LoVo (cell line): ENCODE measurements around the gene TOX2.
"Not testable (repeated sequence)": the region's sequence is repeated elsewhere in the genome, so short reads cannot be mapped to it uniquely, and the experiment has no call there.

Experiments
- DNase-seq: peaks from one replicate; pipeline ENCODE4 v3.0.0-alpha.2; 2016; ENCODE audit warnings: low spot score

The TOX2 gene

DNA sequence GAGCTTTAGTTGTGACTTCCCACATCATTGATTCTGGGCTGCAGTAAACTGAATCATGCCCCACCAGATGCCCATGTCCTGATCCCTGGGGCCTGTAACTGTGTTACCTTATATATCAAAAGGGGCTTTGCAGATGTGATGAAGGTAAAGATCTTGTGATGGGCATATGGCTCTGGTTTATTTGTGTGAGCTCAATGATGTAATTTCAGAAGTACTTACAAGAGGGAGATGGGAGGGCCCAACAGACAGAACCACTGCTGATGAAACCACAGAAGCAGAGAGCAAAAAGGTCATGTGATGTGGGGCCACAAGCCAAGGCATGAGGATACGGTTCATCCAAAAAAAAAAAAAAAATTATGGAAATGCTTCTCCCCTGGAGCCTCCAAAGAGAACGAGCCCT, 118.7 kb downstream of the TOX2 start:
- DNase-seq = no peak

GRCh38 chr20:44033873-44034272, 119.2 kb downstream of the TOX2 start:
- DNase-seq = no peak

- no peak for DNase-seq
Measured at GRCh38 chr20:44034451-44034850, 119.8 kb downstream of the TOX2 start.

DNA sequence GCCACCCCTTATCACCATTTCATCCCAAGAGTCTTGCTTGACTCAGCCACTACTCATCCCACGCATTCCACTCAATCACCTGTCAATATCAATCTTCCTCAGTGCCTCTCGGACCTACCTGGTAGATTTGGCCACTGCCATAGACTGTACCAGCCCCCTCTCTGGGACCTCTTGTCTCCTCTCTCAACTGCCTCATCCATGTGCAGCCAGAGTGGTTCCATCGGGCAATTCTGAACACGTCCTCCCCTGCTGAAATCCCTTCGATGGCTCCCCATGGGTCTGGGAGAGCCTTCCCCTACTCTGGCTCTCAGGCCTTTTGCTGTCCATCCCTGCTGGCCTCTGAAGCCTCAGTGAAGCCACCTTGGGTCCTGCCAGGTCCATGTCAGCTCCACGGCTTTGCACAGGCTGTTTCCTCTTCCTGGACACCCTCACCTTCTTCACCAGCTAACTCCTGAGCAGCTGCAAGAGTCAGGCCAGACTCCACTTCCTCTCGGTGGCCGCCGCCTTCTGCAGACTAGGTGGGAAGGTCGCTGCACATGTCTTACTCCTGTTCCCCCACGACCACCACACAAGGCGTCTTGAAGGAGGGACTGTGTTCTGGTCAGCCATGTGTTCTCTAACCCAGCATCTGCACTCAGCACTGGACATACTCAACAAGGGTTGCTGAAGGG, 120.4 kb downstream of the TOX2 start:
- DNase-seq = no peak

DNA sequence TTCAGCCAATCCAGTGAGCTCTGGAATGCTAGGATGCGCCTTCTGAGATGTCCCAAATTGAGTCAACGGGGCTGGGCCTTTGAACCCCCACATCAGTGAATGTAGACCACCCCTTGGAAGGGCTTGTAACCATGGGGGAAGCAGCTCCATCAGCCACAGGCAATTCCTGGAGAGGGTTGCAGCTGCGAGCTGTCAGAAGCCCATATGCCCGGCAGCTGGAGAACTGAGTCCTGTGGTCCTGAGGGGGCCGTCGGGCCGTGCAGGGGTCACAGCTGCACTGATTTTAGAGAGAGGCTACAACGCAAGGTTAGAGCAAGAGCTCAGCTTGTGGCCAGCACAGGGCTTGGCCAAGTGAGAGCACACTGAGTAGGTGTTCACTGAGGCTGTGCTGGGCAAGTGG, 121.3 kb downstream of the TOX2 start:
- DNase-seq = no peak

DNA sequence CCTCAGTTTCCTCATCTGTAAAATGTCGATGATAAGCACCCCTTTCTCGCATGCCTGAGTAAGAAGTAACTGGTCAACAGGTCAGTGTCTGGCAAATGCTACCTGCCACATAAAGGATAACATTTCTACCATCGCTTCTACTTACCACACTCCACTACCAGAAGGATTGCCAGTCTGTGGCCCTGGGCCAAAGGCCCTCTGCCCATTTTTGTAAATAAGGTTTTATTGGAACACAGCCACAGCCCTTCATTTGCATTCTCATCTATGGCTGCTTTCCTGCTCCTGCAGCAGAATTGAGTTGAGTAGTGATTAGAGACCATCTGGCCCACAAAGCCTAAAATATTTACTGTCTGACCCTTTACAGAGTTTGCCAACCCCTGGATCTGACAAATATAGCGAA, 121.8 kb downstream of the TOX2 start:
- DNase-seq = no peak

DNA sequence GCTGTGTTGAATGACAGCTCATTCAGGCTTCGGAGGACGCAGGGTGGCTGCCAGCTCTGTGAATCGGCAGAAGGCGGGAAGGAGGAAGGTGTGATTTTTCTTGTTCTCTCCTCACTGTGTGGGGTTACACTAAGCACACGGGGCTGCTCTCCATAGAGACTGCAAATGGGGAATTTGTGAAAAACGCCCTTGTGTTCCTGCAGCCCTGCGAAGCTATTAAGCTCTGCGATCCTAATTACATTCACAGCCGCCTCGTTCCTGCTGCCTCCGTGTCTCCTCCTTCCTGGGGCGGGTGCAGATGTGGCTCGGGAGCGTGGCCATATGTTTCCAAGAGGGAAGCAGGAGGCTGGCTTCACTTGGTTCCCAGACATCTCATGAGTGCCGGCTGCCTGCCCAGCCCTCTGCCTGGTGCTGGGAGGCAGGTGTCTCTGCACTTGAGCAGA, 124.0 kb downstream of the TOX2 start:
- no peak for DNase-seq

DNA sequence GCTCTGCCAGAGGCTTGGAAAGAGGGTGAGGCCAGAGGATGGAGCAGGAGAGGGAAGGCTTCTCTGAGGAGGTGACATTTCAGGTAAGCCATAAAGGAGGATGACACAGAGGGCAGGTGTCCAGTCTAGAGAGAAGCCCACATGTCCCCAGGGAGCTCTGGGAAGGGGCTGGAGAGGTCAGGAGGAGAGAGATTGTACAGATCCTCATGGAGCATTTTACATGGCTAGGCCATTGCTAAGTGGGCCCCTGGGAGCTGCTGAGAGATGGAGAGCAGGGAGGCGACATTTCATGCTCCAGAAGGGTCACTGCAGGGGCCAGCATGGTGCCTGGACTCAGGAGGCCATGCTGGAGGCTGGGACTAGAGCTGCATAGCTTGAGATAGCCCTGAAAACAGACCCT, 124.5 kb downstream of the TOX2 start:
- DNase-seq = no peak

DNA sequence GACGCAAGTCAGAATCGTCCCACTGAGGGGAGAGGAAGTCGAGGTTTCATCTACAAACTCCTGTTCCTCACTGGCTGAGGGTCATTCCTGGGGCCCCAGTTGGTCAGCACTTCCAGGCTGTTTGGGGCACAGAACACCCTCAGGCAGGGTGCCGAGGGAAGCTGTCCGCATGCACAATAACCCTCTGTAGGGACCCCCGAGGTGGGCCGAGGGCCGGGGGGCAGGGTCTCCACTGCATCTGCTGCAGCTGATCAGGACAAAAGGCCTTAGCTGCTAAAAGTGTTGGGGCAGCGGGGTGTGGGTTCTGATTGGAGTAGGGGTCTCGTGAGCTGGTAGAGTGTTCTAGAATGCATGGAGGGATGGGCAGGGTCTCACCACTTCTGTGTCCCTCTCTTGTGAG, 125.1 kb downstream of the TOX2 start:
- DNase-seq = no peak

DNA sequence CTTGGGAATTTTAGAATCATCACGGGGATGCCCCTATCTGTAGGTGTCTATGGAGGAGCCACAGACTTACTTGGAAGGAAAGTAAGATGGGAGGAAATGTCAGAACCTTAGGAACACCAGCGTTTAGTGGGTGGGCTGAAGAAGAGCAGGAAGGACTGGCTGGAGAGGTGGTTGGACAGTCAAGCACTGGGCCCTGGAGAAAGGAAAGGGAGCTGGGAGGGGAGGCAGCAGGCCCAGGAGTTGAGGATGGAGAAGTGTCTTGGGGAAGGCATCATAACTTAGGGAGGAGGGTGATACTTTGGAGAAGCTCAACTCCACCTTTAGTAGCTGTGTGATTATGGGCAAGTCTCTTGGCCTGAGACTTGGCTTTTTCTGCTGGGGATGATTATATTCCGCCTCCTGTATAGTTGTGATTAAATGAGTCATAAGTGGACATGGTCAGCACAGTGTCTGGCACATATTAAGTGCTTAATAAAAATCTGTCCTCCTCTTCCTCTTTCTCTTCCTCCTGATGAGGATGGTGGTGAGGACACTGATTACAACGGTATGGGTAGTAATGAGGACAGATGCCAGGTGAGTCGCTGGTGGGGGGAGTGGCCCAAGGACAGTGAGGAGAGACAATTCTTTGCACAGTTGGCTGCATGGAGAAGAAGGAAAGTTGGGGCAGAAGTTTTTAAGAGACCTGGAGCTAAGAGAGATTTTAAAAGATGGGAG, 125.7 kb downstream of the TOX2 start:
- no peak for DNase-seq

DNA sequence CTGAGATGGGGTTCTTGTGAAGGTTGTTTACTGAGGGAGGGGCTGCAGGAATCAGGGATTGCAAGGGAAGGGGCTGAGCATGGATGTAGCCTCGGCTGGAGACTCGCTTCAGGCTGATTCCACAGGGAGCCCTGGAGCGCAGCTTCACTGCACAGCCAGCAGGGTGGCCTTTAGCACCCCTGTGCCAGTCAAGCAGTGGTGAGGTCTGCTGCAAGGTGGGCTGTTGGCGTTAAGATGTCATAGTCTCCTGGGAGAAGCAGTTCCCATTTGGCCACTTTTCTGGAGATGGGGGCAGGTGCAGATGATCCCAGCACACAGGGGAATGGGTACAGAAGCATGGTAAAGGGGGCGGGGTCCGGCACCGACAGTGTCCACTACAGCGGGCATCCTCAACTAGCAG, 126.3 kb downstream of the TOX2 start:
- DNase-seq = no peak

DNA sequence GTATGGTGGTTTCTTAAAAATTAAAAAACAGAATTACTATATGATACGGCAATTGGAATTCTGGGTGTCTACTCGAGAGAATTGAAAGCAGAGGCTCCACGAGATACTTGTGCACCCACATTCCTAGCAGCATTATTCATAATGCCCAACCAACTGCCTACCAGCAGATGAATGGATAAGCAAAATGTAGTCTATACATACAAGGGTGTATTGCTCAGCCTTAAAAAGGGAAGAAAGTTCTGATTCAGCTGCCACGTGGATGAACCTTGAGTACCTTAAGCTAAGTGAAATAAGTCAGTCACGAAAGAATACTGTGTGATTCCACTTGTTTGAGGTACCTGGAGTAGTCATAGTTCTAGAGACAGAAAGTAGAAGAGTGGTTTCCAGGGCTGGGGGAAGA, 130.1 kb downstream of the TOX2 start:
- DNase-seq = not testable (repeated sequence)

GRCh38 chr20:44050327-44050726, 135.7 kb downstream of the TOX2 start:
- no peak for DNase-seq

DNA sequence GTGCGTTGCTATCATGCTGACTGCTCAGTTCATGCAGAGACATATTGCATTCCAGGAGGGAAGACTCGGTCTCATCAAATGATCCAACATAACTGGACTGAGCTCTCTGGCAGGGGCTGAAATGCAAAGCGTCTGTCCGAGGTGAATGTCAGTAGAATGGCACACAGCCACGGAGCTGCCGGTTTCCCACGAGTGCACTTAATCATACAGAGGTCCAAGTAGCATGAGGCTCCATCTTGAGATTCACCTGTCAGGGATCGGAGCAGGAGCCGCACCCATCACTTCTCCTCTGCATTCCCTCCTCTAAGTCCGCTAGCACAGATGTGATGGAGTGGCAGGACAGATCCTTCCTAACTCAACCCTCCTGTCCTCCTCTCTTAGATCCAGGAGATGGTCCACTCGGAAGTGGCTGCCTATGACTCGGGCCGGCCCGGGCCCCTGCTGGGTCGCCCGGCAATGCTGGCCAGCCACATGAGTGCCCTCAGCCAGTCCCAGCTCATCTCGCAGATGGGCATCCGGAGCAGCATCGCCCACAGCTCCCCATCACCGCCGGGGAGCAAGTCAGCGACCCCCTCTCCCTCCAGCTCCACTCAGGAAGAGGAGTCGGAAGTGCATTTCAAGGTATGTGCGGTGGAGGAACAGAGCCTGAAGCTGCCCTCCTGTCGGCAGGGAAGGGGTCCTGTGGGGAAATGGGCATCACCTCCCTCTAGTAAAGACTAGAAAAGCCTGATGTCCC, 136.4 kb downstream of the TOX2 start:
- DNase-seq = no peak

DNA sequence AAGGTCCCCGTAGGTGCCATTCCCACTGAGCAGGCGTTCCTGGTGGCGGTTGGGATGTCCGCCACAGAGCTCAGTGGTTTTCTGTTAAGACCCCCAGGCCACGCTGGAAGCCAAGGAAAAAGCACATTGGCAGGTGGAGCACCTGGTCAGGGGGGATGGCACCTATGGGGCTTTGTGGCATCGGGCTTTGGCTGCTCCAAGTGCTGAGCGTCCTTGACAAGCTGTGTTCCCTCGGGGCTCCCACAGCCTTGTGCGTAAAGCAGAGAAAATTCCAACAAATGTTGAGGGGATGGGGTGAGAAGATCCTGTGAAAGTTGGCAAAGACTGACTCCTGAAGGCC, 137.0 kb downstream of the TOX2 start:
- no peak for DNase-seq

DNA sequence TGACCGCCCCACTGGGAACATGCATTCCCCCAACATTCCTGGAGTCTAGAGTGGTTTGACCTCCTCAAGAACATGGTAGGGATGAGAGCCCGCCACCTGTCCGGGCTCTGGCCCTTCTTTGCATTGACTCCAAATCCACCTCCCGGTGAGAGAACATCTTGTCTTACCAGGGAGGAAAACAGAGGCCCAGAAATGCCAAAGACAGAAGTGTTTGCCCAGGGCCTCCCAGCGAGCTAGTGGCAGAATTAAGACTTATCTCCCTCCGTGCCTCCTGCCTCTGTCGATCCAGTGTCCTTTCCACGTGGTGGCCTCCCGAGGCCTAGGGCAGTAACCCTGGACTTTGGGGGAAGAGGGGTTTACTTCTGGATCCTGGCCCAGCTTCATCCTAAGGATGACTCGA, 137.5 kb downstream of the TOX2 start:
- DNase-seq = no peak

DNA sequence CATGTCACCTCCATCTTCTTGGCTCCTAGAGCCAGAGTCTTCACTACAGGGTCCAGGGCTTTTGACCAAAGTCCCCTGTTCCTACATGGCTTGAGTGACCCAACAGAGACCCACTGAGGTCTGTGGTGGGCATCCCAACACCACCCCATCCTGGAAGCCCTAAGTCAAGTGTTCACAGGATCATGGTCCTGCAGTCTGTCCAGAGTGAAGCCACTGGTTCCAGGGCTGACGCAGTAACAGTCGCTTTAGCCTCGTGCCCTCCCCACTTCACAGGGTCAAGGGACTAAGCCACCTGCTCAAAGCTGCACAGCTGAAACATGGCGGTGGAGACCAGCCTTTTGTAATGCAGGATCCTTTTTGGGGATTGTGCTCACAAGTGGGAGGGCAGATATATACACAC, 138.4 kb downstream of the TOX2 start:
- DNase-seq = no peak

- no peak for DNase-seq
Measured at GRCh38 chr20:44054118-44054517, 139.5 kb downstream of the TOX2 start.

GRCh38 chr20:44054849-44055248, 140.2 kb downstream of the TOX2 start:
- no peak for DNase-seq

GRCh38 chr20:44056010-44056698, 141.5 kb downstream of the TOX2 start:
- peak; percentile 16 for DNase-seq

- no peak for DNase-seq
Measured at GRCh38 chr20:44057698-44058675, 143.3 kb downstream of the TOX2 start.
